HG03097 (cell line): ENCODE results near the gene CSNK1D.
"Not testable (repeated sequence)": the region's sequence is repeated elsewhere in the genome, so short reads cannot be mapped to it uniquely, and the experiment has no call there.

Source experiments
- ATAC-seq: cut with Tn5 transposase; IDR thresholded peaks from one replicate; pipeline ENCODE4 v1.9.1; 2021; ENCODE audit not compliant: unreplicated experiment, low FRiP score

Gene CSNK1D

DNA sequence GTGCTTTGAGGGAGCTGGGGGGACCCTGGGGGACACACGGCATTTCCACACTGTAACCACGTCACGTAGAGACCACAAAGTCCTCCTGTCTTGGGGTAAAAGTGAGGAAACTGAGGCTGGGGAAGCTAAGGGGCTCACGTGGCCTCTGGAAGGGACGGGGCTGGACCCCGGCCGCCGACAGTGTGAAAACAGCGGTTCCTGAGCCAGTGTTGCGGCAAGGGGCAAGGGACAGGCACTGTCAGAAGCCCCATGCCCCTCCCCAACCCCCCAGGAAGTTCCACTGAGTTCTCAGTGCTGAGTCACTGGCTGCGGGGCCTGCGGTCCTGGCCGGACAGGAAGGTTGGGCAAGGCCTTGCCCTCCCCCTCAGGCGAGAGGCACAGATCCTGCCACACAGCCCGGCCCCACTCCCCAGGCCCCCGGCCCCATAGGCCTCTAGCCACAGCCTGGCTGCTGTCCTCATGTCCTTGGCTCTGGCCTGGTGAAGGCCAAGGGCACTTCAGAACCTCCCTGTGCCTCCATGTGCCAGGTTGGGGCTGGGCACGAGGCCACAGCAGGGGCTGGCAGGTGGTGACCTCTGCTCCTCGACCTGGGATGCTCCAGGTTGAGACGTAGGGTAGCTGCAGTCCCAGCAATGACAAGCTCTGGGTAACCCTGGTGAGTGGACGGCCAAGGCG lies 55.8 kb downstream of the CSNK1D start:
- ATAC-seq, result no peak

DNA sequence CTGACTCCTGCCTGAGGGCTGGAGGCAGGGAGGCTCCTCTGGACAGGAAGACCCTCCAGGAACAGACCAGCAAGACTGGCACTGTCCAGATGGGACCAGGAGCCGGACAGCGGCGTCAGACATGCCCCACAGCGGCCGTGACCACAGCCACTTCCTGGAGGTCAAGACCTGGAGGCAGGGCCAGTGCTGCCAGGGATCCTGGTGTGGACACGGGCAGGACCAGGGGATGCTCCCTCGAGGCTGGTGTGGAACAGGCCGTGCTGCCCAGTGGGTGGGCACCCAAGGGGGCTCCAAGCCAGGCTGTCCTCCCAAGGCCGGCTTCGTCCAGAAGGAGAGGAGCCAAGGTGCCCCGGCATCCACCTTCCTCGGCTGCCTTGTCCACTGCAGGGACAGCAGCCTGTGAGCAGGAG lies 56.4 kb downstream of the CSNK1D start:
- ATAC-seq, result no peak

DNA sequence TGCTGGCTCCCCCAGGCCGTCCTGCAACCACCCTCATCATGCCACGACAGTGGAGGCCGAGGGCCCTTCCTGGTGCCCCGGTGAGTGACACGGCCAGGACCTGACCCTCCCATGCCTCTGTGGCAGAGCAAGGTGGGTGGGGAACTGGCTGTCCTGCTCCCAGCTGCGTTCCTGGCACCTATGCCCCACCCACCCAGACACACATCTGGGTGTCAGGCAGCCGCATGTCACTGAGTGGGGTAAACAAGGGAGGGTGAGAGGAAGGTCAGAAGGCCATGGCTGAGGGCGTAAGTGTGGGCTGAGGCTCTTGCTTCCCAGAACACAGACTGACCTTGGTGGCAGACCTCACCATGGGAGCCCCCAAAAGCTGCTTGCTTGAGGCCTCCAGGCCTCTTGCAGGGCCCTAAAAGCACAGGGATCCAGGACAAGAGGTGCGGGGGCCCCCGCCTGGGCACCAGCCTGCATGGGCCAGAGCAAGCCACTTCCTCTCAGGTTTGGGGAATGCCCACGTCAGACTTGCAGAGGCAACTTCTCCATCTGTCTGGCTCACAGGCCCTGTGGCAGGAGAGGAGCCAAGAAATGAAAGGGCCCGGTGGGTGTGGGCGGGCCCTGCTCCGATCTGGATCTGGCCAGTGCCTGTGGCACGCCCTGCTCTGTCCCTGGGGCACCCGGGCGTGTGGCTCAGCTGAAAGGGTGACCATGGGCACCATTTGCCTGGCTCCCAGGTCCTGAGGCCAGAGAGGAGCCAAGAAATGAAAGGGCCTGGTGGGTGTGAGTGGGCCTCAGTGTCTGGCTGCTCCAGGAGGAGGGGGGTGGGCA lies 57.0 kb downstream of the CSNK1D start:
- ATAC-seq, result peak; percentile 37

DNA sequence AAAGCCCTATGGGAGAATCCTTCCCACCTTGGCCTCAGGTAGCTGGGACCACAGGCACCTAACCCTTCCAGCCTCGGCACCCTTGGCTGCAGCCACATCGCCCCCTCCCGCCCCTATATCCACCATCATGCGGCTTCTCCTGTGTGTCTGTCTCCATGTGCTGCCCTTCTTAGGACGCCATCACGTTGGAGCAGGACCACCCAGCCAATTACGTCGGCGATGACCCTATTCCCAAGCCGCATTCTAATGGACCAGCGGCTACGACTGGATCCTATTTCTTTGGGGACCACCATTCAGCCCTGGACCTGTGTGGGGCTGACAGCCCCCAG lies 57.6 kb downstream of the CSNK1D start:
- ATAC-seq, result no peak

DNA sequence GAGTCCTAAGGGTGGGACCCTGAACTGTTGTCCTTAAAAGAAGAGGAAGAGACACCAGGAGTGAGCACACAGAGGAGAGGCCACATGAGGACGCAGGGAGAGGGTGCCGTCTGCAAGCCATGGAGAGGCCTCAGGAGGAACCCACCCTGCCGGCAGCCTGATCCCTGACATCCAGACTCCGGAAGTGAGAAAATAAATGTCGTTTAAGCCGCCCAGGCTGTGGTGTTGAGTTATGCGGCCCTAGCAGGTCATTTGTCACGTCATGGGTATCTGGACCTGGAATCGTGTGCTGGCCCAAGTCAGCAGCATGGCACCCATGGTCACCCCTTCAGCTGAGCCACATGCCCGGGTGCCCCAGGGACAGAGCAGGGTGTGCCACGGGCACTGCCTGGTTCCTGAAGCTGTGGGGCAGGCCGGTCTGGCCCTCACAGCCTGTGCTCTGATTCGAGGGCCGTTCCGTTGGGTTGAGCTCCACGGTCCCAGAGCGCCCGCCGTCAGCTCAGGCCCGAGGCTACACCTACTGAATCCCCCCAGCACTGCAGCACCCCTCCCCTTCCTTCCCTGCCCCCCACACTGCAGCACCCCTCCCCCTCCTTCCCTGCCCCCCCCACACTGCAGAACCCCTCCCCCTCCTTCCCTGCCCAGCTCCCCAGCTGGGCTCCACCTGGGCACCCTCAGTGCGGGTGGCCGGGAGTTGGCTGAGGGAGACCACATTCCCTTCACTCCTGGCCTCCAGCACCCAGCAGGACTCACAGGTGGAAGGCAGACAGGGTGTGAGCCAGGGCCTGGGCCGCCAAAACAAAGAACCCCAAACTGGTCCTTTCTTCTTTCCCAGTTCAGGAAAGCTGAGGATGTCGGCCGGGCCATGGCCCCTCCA lies 58.2 kb downstream of the CSNK1D start:
- no peak for ATAC-seq

DNA sequence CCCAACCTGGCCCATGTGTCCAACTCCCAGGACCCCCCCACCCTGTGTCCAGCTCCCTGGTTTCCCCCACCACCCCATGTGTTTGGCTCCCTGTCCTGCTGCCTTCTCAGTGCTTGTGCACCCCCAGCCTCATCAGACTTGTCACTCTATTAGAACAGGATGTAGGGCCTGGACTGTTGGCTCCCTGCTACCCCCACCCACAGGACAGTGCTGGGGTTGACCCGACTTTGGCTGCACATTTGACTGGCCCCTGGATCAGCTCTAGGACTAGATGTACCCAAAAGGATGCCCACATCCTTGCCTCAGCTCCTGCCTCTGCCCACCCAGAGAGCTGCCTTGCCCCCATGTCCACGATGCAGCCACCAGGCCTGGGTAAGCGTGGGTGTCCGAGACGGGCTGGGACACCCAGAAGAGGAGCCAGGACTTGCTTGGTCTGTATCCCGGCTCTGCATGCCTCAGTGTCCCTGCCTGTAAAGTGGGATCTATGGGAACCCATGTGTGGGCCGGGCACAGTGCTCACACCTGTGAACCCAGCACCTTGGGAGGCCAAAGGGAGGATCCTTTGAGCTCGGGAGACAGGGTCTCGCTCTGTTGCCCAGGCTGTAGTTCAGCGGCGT lies 59.4 kb downstream of the CSNK1D start:
- ATAC-seq, result no peak

DNA sequence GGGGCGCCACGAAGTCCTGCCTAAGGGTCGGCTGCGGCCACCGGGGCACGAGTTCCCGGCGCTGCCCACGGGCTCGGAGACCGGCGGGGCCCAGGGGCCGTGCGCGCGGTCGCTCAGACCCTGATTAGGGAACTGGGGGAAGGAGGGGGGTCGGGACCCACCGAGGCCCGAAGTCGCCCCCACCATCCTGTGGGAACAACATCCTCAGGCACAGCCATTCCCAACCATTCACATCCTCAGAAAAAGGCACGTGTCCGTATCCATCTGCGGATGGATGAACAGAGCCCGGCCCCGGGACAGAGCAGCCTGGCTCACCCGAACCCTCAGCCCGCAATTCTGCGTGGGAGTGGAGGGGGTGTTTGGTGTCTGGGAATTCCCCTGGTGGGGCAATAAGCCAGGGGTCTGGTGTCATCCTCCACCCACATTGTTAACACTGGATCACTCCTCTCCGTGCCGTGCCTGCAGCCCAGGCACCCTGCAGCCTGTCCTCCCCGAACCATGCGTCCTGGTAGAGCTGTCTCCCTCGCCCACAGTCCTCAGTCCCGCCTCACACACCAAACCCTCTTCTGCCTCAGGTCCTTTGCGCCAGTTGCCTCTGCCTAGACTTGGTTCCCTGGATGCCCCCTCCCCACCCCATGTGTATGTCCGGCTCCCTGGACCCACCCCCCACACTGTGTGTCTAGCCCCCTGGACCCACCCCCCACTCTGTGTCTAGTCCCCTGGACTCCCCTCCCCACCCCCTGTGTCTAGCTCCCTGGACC lies 60.1 kb downstream of the CSNK1D start:
- ATAC-seq, result no peak

DNA sequence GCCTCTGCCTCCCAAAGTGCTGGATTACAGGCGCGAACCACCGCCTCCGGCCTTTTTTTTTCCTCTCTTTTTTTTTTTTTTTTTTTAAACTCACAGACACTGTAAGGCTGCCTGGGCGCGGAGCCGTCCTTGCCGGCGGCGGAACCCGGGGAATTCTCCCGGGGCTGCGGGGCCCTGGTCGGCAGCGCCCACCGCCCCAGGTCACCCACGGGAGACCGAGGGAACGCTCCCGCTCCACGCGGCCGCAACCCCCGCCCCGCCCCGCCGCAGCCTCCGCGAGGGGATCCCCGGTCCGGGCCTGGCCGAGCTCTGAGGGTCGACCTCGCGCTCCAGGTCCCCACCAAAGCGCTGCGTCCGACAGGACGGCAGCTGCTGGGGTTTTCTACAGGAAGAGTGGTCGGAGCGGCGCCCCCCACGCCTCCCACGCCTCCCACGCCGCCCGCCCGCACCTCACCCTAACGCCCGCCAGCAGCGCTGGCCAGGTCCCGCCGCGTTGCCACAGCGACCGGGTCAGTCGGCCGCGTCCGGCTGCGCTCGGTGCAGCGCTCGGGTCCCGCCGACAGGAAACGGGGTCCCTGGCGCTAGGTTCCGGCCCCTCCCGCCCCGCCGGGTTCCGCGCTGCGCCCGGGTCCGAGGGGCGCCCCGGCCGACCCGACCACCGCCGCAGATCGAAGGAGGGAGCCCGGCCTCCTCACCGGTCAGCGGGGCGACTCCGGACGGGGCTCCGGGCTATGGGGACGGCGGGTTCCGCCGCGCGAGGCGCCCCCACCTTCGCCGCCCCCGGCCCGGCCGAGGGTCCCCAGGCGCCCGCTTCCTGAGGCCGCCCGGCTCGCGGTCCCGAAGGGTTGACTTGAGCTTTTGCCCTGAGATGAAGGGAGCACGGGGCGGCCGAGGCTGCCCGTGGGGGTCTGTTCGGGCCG lies 60.9 kb downstream of the CSNK1D start, which contains the start of gene CCDC57:
Gene CCDC57, minus strand, starts transcription at position 512 of the 920 bp plus-strand sequence. CDS start 10,898 bp downstream, outside the sequence.
- ATAC-seq, result peak; percentile 65

DNA sequence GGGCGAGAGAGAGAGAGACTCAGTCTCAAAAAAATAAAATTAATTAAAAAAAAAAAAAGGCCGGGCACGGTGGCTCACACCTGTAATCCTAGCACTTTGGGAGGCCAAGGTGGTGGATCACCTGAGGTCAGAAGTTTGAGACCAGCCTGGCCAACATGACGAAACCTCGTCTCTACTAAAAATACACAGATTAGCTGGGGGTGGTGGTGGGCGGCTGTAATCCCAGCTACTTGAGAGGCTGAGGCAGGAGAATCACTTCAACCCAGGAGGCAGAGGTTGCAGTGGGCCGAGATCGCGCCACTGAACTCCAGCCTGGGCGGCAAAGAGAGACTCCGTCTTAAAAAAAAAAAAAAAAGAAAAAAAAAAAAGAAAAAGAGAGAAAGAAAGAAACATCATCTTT lies 62.8 kb downstream of the CSNK1D start:
- ATAC-seq, result not testable (repeated sequence)

DNA sequence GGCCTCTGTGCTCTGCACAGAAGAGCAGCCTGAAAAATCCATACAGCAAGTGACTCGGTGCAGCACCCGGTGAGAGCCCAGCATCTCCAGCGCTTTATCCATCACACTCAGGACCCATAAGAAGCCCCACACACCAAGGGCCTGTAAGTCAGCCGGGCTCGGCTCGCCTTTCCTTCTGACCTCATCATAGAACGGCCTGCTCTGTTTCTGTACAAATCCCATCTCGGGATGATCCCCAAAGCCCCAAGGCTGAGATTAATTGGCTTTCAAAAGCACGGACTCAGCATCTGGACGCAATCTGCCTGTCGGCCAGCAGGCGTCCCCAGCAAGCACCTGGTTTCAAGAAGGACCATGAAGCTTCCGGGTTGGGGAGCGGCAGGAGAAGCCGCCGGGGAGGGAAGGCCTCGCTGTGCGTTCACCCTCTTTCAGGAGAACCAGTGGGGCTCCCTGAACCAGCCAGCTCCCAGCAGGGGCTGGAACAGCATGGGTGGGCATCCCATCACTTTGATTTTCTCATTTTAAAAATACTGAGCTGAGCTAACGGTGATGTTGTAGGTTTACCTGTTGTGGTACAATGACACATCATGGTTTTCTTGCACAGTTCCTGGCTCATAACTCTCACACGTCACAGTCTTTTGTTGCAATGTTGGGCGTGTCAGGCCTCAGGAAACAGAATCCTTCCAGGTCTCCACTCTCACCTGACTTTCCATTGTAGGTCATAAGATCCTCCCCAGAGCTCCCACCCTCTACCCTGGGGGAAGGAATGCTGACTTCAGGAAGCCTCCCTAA lies 67.6 kb downstream of the CSNK1D start:
- ATAC-seq, result no peak

DNA sequence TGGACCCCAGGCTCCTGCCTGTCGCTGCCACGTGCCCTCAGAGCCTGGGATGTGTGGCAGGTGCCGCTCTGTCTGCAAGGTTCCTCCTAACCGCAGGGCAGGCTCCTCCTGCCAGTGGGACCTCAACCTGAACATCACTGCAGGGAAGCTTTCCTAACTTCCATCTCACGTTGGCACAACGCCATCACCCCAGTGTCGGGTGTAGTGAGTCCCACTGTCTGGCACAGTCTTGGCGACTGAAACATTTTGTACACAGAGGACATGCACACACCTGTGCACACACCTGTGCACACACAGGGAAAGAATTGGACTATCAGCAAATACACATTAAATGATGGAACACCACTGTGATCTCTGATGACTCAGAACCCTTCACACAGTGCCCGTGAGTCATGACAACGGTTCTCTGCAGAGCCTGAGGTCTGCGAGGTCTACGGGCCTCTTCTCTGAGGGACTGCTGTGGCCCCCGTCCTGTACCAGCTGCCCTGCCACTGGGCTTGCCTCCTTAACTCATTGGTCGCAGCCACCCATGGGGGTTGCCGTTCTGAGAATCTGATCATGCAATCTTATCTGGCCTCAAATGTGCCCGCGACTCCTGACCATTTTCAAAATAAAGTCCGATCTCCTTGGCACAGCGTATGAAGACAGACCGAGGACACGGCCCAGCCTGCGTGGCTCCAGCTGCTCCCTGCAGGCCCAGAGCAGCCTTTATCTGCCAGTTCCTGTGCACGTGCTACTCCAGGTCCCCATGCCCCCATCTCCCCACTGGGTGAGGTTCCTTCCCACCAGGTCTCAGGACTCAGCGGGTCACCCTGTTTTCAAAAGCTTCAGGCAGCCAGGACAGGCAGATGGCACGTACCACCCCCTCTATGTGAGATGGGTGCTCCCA lies 68.4 kb downstream of the CSNK1D start:
- no peak for ATAC-seq

DNA sequence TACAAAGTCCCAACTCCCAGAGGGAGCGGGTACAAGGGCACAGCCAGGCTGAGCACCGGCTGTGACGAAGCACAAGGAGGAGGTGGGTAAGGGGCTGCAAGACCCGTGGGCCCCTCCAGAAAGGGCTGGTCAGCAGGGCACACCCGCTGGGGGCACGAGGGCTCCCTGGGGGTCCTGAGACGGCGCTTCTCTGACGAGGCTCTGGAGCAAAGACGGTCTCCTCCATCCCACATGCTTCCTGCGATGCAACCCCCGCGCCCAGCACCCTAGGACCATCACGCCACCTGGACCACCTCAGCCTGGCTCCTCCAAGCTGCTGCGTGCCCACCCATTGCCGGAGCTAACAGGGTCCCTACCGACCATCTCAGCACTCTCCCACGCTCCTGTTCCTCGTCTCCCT lies 69.6 kb downstream of the CSNK1D start:
- ATAC-seq, result no peak

DNA sequence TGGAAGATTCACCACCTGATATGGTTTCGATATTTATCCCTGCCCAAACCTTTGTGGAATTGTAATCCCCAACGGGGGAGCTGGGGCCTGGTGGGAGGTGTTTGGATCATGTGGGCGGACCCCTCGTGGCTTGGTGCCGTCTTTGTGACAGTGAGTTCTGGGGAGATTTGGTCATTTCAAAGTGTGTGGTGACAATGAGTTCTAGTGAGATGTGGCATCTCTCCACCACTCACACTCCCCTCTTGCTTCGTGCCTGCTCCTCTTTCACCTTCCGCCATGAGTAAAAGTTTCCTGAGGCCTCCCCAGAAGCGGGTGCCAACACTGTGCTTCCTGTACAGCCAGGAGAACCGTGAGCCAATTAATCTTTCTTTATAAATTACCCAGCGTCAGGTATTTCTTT lies 70.5 kb downstream of the CSNK1D start:
- ATAC-seq, result no peak

DNA sequence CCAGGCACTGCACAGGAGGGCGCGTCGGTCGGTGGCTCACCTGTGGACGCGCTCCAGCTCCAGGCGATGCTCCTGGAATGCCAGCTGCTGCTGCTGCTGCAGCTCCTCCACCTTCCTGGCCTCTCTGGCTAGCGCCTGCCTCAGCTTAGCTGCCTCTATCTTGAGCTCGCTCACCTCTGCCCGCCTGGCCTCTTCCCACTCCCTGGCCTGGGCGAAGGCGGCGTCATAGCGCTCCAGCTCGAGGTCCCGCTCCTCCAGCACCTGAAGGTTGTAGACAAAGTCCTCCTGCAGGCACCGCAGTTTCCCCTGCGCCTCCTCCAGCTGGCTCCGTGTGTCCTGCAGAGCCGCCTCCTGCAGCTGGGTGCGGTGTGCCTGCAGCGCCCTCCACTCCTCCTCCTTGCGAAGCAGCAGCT lies 72.0 kb downstream of the CSNK1D start:
- no peak for ATAC-seq

DNA sequence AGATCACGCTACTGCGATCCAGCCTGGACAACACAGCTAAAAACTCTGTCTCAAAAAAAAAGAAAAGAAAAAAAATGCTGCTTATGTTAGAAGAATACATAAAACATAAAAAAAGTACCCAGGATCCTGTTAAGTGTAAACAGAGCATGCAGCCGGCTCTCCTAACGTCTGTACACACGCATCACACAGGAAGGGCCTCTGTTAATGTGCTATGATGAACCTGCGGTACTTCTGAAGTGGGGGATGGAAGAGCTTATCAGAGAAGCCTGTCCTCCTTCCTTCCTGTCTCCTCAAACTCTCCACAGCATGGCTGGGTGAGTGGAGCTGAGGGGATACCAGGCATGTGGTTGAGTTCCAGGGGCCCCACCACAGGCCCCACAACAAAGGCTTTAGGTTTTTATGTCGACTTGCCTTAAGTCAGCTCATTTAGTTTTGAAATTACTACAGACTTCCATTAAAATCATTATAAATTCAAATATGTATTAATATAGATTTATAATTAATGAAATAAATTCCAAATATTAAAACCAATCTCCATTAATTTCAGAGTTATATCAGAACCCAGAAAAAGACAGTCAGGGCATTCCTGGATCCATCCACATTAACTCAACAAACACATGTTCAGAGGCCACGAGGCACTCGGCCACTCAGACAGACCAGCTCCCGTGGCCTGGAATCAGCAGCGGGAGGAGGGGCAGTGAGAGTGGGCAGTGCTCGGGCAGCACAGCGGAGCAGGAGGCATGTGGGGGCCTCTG lies 72.6 kb downstream of the CSNK1D start:
- no peak for ATAC-seq

DNA sequence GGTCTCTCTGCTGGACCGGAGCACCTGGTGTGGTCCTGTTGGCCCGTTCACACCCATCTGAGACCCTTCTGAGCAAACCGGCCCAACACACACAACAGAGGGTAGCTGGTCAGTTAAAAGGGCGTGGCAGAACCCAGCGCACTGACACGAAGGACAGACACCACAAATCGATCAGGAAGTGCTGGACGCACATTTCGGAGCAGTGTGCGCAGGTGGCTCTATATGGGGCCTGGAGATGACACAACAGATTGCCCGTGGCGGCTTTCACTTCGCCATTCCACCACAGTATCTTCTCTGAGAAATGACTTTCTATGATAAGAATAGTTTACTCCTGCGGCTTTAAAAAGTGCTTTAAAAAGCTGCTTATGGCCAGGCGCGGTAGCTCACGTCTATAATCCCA lies 73.4 kb downstream of the CSNK1D start:
- ATAC-seq, result no peak

DNA sequence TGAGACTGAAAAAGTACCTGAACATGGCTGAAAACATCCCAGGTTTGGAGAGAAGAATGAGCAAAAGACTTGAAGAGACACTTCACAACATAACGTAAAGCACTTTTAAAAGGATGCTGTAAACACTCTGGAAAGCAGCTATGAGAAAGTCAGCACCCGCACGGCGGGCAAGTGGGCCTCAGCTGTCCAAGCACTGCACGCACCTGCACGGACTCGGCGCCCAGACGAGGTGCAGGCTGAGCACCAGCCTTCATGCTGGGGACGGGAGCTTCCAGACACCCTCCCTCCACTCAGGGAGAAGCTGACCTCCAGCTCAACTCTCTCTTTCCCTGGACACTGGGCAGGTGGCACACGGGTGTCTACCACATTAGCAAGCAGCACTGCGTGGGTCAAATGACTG lies 74.0 kb downstream of the CSNK1D start:
- ATAC-seq, result no peak
